ENCODE results near the gene COL8A2.

The COL8A2 gene

GRCh38 chr1:36157973-36158826, 33.2 kb upstream of the COL8A2 start:
- no peak for DNase-seq (ENCODE audit: insufficient read length, low spot score)

GRCh38 chr1:36157115-36157903, 32.3 kb upstream of the COL8A2 start:
- DNase-seq (ENCODE audit: insufficient read length, low spot score) (no peak), FAIRE-seq (no peak)

More at GRCh38 chr1:36157973-36158826, 33.2 kb upstream of the COL8A2 start:
- no peak for FAIRE-seq

GRCh38 chr1:36156329-36157114, 31.5 kb upstream of the COL8A2 start:
- no peak for FAIRE-seq
- DNase-seq (ENCODE audit: insufficient read length, low spot score), result no peak

GRCh38 chr1:36155408-36156328, 30.6 kb upstream of the COL8A2 start, which contains the start of gene MAP7D1:
TSS of gene MAP7D1 (plus strand) at chr1:36156160. CDS start at chr1:36156418, 258 bp downstream.
- DNase-seq (ENCODE audit: insufficient read length, low spot score) (peak; percentile 76), FAIRE-seq (peak; percentile 33)

GRCh38 chr1:36154765-36155407, 29.9 kb upstream of the COL8A2 start:
- no peak for DNase-seq (ENCODE audit: insufficient read length, low spot score)
- no peak for FAIRE-seq

- FAIRE-seq, result no peak
These were observed 29.3 kb upstream of the COL8A2 start for GRCh38 chr1:36154335-36154734.

GRCh38 chr1:36153476-36153875, 28.5 kb upstream of the COL8A2 start:
- FAIRE-seq, result no peak

More at GRCh38 chr1:36154335-36154734, 29.3 kb upstream of the COL8A2 start:
- DNase-seq (ENCODE audit: insufficient read length, low spot score), result no peak

GRCh38 chr1:36151845-36152203, 26.8 kb upstream of the COL8A2 start:
- no peak for DNase-seq (ENCODE audit: insufficient read length, low spot score)
- no peak for FAIRE-seq

More at GRCh38 chr1:36153476-36153875, 28.5 kb upstream of the COL8A2 start:
- DNase-seq (ENCODE audit: insufficient read length, low spot score), result no peak

GRCh38 chr1:36151134-36151844, 26.3 kb upstream of the COL8A2 start:
- no peak for FAIRE-seq

GRCh38 chr1:36150296-36151133, 25.5 kb upstream of the COL8A2 start:
- DNase-seq (ENCODE audit: insufficient read length, low spot score) (peak; percentile 89), FAIRE-seq (peak; percentile 90)

More at GRCh38 chr1:36151134-36151844, 26.3 kb upstream of the COL8A2 start:
- DNase-seq (ENCODE audit: insufficient read length, low spot score), result no peak

- DNase-seq (ENCODE audit: insufficient read length, low spot score), result no peak
- FAIRE-seq, result no peak
These were observed 24.9 kb upstream of the COL8A2 start for GRCh38 chr1:36149973-36150295.

- FAIRE-seq, result peak; percentile 95
- peak; percentile 94 for DNase-seq (ENCODE audit: insufficient read length, low spot score)
These were observed 24.4 kb upstream of the COL8A2 start, which contains the start of gene TRAPPC3 for GRCh38 chr1:36149237-36149972. TSS of gene TRAPPC3 (minus strand) at chr1:36149486. CDS start at chr1:36149378, 108 bp downstream.

GRCh38 chr1:36148821-36149236, 23.8 kb upstream of the COL8A2 start:
- no peak for DNase-seq (ENCODE audit: insufficient read length, low spot score)
- FAIRE-seq, result no peak

- FAIRE-seq (no peak), DNase-seq (ENCODE audit: insufficient read length, low spot score) (no peak)
These were observed 19.4 kb upstream of the COL8A2 start for GRCh38 chr1:36144413-36144812.

- FAIRE-seq, result no peak
- no peak for DNase-seq (ENCODE audit: insufficient read length, low spot score)
These were observed 18.4 kb upstream of the COL8A2 start for GRCh38 chr1:36143424-36143823.

GRCh38 chr1:36142121-36142520, 17.1 kb upstream of the COL8A2 start:
- DNase-seq (ENCODE audit: insufficient read length, low spot score) (no peak), FAIRE-seq (no peak)

GRCh38 chr1:36139521-36139920, 14.5 kb upstream of the COL8A2 start:
- DNase-seq (ENCODE audit: insufficient read length, low spot score) (no peak), FAIRE-seq (no peak)

Measured in HTR-8/SVneo (cell line).